ENCODE results near the gene SAP30. TPM values are rescaled to one million over a fixed set of nuclear protein-coding genes. Genes with fewer than 3 reads are reported as not detected.
A peak's percentile ranks its signal among the peaks of the same experiment; 100 is the strongest.

The SAP30 gene
- total and polyA plus RNA-seq, 9 of the 15 experiments (the other 6 are each of a cell fraction or from before 2014, with no cell fraction given) = 5.9 to 51.1 (median 32.6) TPM

DNA sequence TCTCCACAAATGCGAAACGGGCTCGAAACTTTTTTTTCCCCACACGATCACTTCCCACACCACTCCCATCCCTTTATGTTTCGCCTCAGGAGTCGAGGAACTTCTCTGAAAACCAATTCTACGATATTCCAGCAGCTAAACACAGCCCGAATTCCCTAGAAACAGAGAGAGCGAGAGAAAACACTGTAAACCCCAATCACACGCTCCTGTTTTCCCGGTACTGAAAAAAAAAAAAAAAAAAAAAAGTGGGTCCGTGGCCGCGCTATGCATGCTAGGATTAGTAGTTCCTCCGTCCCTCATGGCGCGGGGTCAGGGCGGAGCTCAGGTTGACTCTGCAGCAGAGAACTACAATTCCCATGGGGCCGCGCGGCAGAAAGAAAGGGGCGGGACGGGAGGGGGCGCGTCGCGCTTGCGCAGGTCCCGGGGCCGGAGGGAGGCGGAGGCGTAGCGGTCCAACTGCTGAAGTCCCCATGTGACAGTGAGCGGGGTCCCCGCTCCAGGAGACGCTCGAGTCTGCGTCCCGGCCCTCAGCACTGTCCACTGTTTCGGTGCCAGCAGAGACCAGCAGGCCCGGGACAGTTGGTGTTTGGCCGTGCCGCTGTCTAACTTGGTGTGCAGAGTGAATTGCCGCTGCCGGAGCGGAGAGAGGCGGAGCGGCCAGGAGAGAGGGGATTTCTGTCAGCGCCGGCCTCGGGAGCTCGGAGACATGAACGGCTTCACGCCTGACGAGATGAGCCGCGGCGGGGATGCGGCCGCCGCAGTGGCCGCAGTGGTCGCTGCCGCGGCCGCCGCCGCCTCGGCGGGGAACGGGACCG lies at the start of gene SAP30 (continued):
- TF ChIP-seq, protein P1, sequence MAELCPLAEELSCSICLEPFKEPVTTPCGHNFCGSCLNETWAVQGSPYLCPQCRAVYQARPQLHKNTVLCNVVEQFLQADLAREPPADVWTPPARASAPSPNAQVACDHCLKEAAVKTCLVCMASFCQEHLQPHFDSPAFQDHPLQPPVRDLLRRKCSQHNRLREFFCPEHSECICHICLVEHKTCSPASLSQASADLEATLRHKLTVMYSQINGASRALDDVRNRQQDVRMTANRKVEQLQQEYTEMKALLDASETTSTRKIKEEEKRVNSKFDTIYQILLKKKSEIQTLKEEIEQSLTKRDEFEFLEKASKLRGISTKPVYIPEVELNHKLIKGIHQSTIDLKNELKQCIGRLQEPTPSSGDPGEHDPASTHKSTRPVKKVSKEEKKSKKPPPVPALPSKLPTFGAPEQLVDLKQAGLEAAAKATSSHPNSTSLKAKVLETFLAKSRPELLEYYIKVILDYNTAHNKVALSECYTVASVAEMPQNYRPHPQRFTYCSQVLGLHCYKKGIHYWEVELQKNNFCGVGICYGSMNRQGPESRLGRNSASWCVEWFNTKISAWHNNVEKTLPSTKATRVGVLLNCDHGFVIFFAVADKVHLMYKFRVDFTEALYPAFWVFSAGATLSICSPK (IDR thresholded peaks at IDR 0.05; ENCODE audit: borderline replicate concordance) = no peak
- TF ChIP-seq HDGF (IDR thresholded peaks at IDR 0.05) (no peak), ZNF239 (CRISPR knock-in tag; IDR thresholded peaks at IDR 0.05) (no peak), POLR2B (IDR thresholded peaks at IDR 0.05; ENCODE audit: low read depth, partially characterized antibody) (peak; percentile 75), NFXL1 (CRISPR knock-in tag; IDR thresholded peaks at IDR 0.05) (no peak), KDM5B (IDR thresholded peaks at IDR 0.05; ENCODE audit: insufficient replicate concordance, low read depth, low read length) (peak; percentile 98), HSF4 (CRISPR knock-in tag; IDR thresholded peaks at IDR 0.05; ENCODE audit: borderline replicate concordance) (no peak), MAFF (IDR thresholded peaks at IDR 0.05; ENCODE audit: low read length) (no peak), GABPB1 (CRISPR knock-in tag; IDR thresholded peaks at IDR 0.05) (peak; percentile 48; the same call in 1 of the 2 replicates), MCM2 (IDR thresholded peaks at IDR 0.05; ENCODE audit: low read depth) (no peak), ZNF146 (CRISPR knock-in tag; IDR thresholded peaks at IDR 0.05; ENCODE audit: unreplicated experiment) (no peak), ZNF696 (CRISPR knock-in tag; conservative IDR thresholded peaks at IDR 0.05) (no peak), OTX1 (CRISPR knock-in tag; IDR thresholded peaks at IDR 0.05) (no peak), EZH2 (IDR thresholded peaks at IDR 0.05; ENCODE audit: borderline replicate concordance, low read depth, low read length) (no peak), MYC (IDR thresholded peaks at IDR 0.05; ENCODE audit: low read depth, low read length) (peak; percentile 72), MYC (CRISPR knock-in tag; IDR thresholded peaks at IDR 0.05; ENCODE audit: borderline replicate concordance, low read depth) (no peak), TSC22D4 (tag; IDR thresholded peaks at IDR 0.05) (no peak), ZNF316 (IDR thresholded peaks at IDR 0.05) (no peak), SMARCB1 (IDR thresholded peaks at IDR 0.05; ENCODE audit: insufficient read length, low read depth) (no peak), ARNT (IDR thresholded peaks at IDR 0.05) (no peak)
- TF ChIP-seq, protein P2, sequence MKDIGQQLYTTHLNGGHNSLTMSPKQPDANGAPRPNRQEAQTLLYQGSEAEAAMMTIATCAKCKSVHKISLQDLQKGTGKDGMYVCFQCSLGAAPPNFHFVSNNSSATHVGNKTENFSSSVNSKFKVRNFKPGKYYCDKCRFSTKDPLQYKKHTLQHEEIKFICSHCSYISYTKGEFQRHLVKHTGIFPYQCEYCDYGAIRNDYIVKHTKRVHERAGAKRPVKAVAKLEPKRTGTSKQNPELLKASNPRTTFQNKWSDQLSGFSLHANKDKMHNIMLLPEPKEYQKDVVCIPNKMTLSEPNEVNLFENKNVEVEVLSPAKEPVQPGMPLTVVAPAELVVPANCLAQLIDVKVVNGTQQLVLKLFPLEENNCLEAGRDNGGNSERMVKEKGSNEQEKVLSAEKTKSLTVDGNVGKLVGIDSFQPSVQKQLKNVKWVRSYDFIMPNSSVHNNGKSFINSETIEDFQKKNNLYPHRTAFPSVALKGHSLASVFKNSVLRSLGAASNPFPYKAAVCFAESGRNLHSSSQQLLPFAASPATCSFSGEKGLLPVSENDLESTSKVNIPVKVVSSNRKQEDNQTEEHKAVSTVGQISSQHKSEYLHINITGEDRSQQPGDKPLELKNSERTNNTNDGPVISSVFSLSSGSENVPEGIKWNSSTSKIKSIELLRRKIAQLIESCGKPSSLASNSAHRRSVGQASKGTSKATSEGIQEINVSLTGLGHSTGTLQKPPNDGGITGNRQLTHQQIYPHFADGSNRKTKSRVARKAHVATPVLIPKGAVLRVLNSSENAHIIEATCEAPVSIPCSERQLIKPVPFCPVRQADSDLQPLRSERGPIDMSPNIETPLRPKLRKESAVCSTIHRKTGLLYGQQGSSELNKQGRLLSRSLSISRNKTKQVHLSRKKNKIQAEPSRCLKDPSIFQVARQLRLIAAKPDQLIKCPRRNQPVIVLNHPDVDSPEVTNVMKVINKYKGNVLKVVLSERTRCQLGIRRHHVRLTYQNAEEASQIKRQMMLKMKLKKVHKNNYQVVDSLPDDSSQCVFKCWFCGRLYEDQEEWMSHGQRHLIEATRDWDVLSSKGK (CRISPR knock-in tag; IDR thresholded peaks at IDR 0.05) = no peak
- TF ChIP-seq, protein P3, sequence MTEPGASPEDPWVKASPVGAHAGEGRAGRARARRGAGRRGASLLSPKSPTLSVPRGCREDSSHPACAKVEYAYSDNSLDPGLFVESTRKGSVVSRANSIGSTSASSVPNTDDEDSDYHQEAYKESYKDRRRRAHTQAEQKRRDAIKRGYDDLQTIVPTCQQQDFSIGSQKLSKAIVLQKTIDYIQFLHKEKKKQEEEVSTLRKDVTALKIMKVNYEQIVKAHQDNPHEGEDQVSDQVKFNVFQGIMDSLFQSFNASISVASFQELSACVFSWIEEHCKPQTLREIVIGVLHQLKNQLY (CRISPR knock-in tag; conservative IDR thresholded peaks at IDR 0.05) = no peak
- TF ChIP-seq, protein P4, sequence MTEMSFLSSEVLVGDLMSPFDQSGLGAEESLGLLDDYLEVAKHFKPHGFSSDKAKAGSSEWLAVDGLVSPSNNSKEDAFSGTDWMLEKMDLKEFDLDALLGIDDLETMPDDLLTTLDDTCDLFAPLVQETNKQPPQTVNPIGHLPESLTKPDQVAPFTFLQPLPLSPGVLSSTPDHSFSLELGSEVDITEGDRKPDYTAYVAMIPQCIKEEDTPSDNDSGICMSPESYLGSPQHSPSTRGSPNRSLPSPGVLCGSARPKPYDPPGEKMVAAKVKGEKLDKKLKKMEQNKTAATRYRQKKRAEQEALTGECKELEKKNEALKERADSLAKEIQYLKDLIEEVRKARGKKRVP (CRISPR knock-in tag; IDR thresholded peaks at IDR 0.05) = no peak
